GM20431 (cell line): ENCODE data around the gene LGALS9.

Experiments used
- in situ Hi-C: fragments of 300-500 bp; cut with MseI, MboI; formaldehyde crosslinking; loops from one replicate; pipeline ENCODE4 v1.15.0; 2020; ENCODE audit warnings: low sequenced_read_pairs; ENCODE audit not compliant: unreplicated experiment

LGALS9 gene

DNA sequence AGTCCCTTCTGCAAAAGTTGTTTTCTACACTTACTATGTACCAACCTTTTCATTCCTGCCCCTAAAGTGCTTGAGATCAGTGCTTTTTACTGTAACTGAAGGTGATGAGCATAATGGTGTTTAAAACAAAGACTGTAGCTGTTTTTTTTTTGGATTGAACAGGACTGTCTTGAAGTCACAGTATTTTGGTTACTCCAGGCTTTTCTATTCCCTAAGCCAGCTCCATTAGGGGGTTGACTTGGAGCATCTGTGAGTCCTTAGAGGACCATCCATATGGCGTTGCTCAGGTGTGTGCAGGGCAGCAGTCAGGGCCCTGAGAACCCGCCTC is 29.0 kb upstream of the LGALS9 start:
- in situ Hi-C loops = loop anchor here (10.0 kb wide), 1 partner anchor 357 kb away; no protein-coding TSS in a partner anchor

DNA sequence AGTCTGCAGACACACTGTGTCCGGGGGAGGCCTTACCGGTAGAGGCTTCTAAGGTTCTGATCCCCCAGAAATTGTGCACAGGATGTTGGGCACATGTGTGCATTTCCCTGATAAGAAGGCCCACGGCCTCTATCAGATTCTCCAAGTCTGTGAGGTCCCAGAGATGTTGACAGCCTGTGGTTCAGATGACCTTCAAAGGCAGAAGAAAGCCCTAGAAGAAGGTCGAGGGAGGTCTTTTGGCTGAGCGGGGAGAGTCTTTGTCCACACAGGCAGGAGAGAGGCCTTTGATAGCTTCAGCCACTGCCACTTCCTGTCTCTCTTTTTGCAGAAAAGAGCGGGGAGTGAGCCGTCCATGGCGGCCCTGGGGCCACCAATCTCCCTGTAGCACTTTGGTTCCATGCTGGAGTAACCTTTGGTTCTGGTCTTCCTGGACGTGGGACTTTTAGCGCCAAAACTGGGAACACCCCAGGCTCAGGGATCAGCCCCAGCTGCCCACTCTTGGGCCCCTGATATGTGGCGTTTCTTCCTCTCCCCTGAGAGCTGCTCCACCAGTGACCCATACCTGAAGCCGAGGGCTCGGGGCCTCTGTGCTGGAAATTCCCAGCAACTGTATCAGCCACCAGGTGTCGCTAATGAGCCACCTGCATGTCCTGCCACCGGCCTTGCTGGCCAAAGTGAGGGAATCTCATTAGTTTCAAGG is 28.1 kb upstream of the LGALS9 start:
- in situ Hi-C loops = loop anchor here (10.0 kb wide), 1 partner anchor 358 kb away; no protein-coding TSS in a partner anchor

DNA sequence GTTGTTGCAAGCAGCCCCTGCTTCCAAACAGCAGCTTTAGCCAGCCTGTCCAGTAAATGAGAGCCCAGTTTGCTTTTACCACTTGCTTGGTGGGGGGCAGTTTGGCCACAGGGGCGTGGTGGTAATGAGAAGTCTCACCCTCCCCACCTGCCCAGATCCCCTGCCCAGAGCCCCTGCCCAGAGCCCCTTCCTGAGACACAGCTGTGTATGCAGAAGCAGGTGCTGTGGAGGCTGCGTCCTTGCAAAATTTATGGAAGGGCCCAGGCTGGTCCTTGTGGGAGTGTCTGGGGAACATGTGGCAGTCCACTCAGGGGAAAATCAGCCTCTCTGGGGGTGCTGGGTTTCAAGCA is 27.6 kb upstream of the LGALS9 start:
- in situ Hi-C loops = loop anchor here (10.0 kb wide), 1 partner anchor 359 kb away; no protein-coding TSS in a partner anchor

DNA sequence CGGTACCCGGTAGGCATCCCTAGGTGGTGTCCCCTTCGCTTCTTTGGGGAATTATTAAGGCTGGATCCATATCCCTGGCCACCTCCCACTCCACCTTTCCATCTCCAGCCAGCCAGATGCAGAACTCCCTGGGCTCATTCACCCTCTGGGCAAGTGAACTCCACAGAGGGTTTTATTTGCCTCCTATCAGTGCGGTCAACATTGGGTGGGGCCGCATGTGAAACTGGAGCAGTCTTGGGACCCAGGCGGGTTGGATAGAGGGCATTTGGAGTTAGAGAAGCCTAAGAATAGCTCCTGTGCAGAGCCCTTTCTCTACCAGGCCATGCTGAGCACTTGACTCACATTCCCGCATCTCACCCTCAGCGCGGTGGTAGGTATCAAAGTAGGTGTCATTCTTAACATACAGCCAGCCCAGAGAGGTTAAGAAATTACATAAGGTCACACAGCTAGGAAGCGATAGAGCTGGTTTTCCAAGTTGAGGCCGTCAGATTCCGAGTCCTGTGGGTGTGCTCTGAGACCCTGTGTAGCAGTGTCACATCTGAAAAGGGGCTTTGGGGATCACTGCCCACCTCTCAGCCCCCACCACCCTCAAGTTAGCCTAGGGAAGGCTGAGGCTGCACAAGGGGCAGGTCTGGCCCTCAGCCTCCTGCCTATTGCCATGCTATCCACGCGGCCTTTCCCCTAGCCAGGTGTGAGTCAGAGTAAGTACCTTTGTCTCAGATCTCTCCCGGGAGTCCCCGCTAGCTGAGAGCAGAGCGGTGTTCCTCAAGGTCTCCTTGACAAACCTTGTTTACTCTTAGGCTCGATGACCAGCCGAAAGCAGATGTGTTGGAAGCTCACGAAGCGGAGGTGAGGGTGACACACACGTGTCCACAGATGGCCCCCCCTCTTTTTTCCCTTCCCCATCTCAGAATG is 26.9 kb upstream of the LGALS9 start:
- in situ Hi-C loops = loop anchor here (10.0 kb wide), 1 partner anchor 359 kb away; no protein-coding TSS in a partner anchor

DNA sequence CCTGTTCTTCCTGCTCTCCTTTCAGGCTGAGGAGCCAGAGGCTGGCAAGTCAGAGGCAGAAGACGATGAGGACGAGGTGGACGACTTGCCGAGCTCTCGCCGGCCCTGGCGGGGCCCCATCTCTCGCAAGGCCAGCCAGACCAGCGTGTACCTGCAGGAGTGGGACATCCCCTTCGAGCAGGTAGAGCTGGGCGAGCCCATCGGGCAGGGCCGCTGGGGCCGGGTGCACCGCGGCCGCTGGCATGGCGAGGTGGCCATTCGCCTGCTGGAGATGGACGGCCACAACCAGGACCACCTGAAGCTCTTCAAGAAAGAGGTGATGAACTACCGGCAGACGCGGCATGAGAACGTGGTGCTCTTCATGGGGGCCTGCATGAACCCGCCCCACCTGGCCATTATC is 25.6 kb upstream of the LGALS9 start:
- in situ Hi-C loops = loop anchor here (10.0 kb wide), 1 partner anchor 361 kb away; no protein-coding TSS in a partner anchor

- in situ Hi-C loops = loop anchor here (10.0 kb wide), 1 partner anchor 363 kb away; no protein-coding TSS in a partner anchor
These were observed 23.4 kb upstream of the LGALS9 start for GRCh38 chr17:27607521-27608091.

GRCh38 chr17:27608328-27609230 is 22.4 kb upstream of the LGALS9 start:
- in situ Hi-C loops = loop anchor here (10.0 kb wide), 1 partner anchor 364 kb away; no protein-coding TSS in a partner anchor

GRCh38 chr17:27609611-27610303 is 21.2 kb upstream of the LGALS9 start:
- in situ Hi-C loops = loop anchor here (10.0 kb wide), 1 partner anchor 365 kb away; no protein-coding TSS in a partner anchor

GRCh38 chr17:27610304-27610677 is 20.7 kb upstream of the LGALS9 start:
- in situ Hi-C loops = no loop called here

DNA sequence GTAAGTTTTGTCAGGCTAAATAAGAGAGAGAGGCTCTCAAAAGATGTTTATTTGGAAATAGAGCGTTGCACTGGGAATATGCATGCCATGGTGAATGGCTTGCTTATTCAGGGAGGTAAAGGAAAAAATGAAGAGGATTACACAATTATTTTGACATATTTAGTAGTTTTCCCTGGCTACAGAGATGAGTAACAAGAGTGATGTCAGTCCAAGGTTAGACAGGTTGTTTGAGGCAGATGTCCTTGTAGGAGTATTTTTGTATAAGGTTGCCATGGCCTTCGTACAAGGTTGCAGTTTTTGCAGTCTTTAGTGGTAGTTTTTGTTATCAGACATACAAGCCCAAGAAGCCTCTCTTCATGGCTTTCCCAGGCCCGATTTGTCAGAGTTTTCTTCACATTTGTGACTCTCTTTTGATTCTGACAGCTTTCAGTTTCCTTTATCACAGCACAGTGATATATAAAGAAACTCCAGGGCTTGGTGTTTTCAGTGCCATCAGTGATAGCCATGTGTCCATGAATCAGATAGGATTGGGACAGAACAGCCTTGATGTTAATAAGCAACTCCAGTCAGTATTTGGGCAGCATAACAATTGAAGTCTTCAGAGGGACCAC is 18.7 kb upstream of the LGALS9 start:
- in situ Hi-C loops = no loop called here

GRCh38 chr17:27613433-27613832 is 17.6 kb upstream of the LGALS9 start:
- in situ Hi-C loops = no loop called here

GRCh38 chr17:27615121-27615520 is 15.9 kb upstream of the LGALS9 start:
- in situ Hi-C loops = no loop called here

GRCh38 chr17:27616414-27616813 is 14.6 kb upstream of the LGALS9 start:
- in situ Hi-C loops = no loop called here

DNA sequence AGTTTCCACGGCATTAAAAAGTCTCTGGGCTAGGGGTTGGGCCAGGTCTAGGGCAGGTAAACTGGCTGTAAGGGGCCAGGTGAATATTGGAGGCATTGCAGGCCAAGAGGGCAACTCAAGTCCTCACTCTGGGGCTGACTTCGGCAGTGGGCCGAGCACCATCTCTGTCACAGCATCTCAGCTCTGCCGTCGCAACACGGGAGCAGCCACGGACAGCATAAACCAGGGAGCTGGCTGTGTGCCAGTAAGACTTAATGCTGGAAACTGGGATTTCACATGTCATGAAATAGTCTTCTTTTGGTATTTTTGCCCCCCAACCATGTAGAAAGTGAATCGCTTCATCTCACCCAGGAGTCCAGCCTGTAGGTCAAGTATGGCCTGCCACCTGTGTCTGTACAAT is 12.6 kb upstream of the LGALS9 start:
- in situ Hi-C loops = no loop called here

DNA sequence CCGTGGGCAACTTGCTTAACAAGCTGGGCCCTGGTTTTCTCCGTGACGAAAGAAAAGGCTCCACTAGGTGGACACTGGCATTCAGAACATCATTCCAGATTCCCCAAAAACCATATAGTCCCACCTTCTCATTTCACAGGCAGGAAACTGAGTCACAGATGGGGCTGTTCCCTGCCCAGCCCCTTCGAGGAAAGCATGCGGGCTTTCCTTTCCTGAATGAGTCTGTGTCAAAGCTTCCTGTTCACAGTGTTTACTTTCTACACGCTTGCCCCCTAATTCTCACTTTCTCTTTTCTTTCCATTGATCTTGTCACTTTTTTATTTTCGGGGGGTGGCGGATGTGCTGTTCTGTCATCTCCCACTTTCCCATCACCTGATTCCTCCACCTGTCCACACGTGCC is 10.3 kb upstream of the LGALS9 start:
- in situ Hi-C loops = no loop called here

GRCh38 chr17:27621536-27621935 is 9.5 kb upstream of the LGALS9 start:
- in situ Hi-C loops = no loop called here

DNA sequence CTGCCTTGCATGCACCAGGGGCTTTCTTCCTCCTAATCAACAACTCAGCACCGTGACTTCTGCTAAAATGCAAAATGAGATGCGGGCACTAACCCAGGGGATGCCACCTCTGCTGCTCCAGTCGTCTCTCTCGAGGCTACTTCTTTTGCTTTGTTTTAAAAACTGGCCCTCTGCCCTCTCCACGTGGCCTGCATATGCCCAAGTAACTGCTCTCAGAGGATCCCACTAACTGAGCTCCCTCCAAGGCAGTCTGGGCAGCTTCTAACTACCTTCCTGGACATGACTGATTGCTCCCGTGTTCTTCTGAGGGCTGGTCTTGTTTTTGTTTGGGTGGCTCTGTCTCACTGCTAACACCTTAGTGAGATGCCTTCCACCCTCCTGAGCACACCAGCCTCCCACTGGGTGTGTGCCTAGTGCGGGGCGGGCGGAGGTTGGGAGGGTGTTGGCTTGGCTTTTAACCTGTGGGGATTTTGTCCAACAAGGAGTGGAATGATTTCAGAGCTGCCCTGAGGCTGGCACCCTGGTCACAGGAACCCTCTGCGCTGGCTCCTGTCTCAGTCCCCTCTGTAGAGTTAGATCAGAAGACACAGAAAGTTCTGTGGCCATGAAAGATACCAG is 8.9 kb upstream of the LGALS9 start:
- in situ Hi-C loops = no loop called here

DNA sequence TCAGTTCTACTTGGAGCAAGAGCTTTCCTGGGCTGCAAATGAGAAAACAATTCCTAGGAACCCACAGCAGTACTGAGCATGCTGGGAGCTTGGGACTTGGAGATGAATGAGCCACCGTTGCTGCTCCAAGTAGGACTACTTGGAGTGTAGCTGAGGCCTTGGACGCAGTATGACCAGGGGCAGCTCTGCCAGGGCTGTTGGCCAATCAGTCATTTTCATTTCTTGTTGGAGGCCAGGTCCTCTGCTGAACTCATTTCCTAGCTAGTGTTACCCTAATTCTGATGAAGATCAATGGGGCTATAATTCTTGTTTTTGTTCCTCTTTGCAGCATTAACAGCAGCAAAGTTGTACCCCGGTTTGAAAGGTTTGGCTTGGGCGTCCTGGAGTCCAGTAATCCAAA is 8.0 kb upstream of the LGALS9 start:
- in situ Hi-C loops = no loop called here
